ENCODE measurements around the gene LRRC8E. TPM values are rescaled to one million over a fixed set of nuclear protein-coding genes. Genes with fewer than 3 reads are reported as not detected.

LRRC8E gene
- total and polyA plus RNA-seq, 2 of the 8 experiments (the other 6 are each of a cell fraction or from before 2014, with no cell fraction given) = 2.7 to 2.9 TPM

DNA sequence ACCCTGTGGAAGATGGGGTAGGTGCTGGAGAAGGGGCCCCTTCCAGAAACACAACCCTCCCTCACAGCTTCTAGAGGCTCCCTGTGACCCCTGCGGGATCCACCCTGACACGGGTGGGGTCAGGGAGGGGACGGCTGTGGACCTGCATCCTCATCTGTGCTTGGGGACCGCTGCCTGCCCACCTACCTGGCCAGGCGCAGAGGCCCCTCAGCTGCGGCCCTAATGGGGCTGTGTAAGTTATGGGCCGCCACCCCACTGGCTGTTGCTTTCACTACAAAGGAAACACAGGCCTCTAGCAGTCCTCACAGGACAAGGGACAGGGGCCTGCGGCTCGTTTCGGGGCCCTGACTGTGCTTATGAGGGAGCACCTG lies 44.6 kb downstream of the LRRC8E start:
- CTCF ChIA-PET (ENCODE audit: partially characterized antibody) = interaction anchor here (0.6 to 4.1 kb wide), 4 partner anchors 11 to 339 kb away, joined by 3 to 28 read pairs (median 4); partner anchors contain the start of gene TIMM44
- TF ChIP-seq SP2 (IDR thresholded peaks at IDR 0.05; ENCODE audit: low read length) = no peak
- no peak for TF ChIP-seq POLR2AphosphoS5 (IDR thresholded peaks at IDR 0.05; ENCODE audit: low read depth, low read length)
- TF ChIP-seq JUND (IDR thresholded peaks at IDR 0.05; ENCODE audit: low read length) = no peak
- no peak for TF ChIP-seq HDAC6 (IDR thresholded peaks at IDR 0.05; ENCODE audit: low read depth, low read length)
- TF ChIP-seq SP4 (IDR thresholded peaks at IDR 0.05; ENCODE audit: low read length) = no peak
- TF ChIP-seq, protein P1, sequence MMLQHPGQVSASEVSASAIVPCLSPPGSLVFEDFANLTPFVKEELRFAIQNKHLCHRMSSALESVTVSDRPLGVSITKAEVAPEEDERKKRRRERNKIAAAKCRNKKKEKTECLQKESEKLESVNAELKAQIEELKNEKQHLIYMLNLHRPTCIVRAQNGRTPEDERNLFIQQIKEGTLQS (IDR thresholded peaks at IDR 0.05; ENCODE audit: insufficient read depth, low read depth, low read length) = no peak
- no peak for TF ChIP-seq CBX8 (IDR thresholded peaks at IDR 0.05; ENCODE audit: borderline replicate concordance, low read depth, low read length)
- no peak for TF ChIP-seq PHF8 (conservative IDR thresholded peaks at IDR 0.05; ENCODE audit: low read depth, low read length)

More for the DNA sequence above, 44.6 kb downstream of the LRRC8E start:
- H3K18ac ChIP-seq (ENCODE audit: extremely low read depth, low read length) = no peak overlapping the region
- POLR2A ChIA-PET (ENCODE audit: partially characterized antibody) = interaction anchor here (2.2 to 10.4 kb wide), 2 partner anchors 9 to 189 kb away, joined by 5 to 205 read pairs; partner anchors contain the start of gene TIMM44
- H2BK12ac ChIP-seq (ENCODE audit: low read depth, low read length) = no peak overlapping the region
- no peak overlapping the region for H3K9ac ChIP-seq (replicated peaks in 1 of 4; ENCODE audit: extremely low read depth in 1 of 4, low read depth in 3 of 4, low read length in 3 of 4)
- no peak overlapping the region for H4K8ac ChIP-seq (ENCODE audit: extremely low read depth, insufficient read depth, low read length)
- H3K4me2 ChIP-seq (ENCODE audit: insufficient read depth in 1 of 2, low read depth in 2 of 2, low read length in 2 of 2) = no peak overlapping the region
- no peak overlapping the region for H2BK15ac ChIP-seq (ENCODE audit: low read length)
- no peak overlapping the region for H3K4me3 ChIP-seq (ENCODE audit: extremely low read depth in 1 of 4, insufficient read depth in 2 of 4, low read depth in 3 of 4, low read length in 4 of 4)
- peaks cover 26 to 73% (median 53%) of the 10 kb centered on the region in 4 experiments for H3K36me3 ChIP-seq (ENCODE audit: control insufficient read depth in 2 of 4, insufficient read depth in 4 of 4, low read length in 3 of 4)
- no peaks in the 10 kb centered on the region for H3K4me1 ChIP-seq (replicated peaks in 1 of 4; ENCODE audit: control insufficient read depth in 3 of 4, insufficient read depth in 4 of 4, low read length in 3 of 4)
- H2BK20ac ChIP-seq (ENCODE audit: low read length) = no peak overlapping the region
- H3K79me1 ChIP-seq (ENCODE audit: low read depth, low read length) = no peaks in the 10 kb centered on the region
- DNase-seq (ENCODE audit: low read depth in 1 of 2, low spot score in 2 of 2) (no peak), FAIRE-seq (no peak)
- H3K4ac ChIP-seq (replicated peaks; ENCODE audit: insufficient read length, low read depth, low read length) = no peak overlapping the region
- H2AFZ ChIP-seq (ENCODE audit: low read length) = no peak overlapping the region
- H3K23ac ChIP-seq (ENCODE audit: insufficient read length) = no peak overlapping the region
- no peak overlapping the region for H2BK5ac ChIP-seq (ENCODE audit: low read depth, low read length)
- H3K14ac ChIP-seq (ENCODE audit: insufficient read length) = no peak overlapping the region
- H3K27ac ChIP-seq (ENCODE audit: low read depth, low read length) = no peak overlapping the region
- no peaks in the 10 kb centered on the region for H3K79me2 ChIP-seq (ENCODE audit: control insufficient read depth in 1 of 2, insufficient read depth in 2 of 2, low read length in 2 of 2)
- no peak overlapping the region for H4K91ac ChIP-seq (replicated peaks; ENCODE audit: insufficient read length, low read length)
- 86% methylated on average over 4 of the region's 10 CpGs; no CpG with 5 or more reads in 1 of the 2 experiments for WGBS, 2 experiments (ENCODE audit: extremely low coverage in 1 of 2, insufficient coverage in 1 of 2, insufficient read length in 1 of 2, insufficient replicate concordance in 2 of 2, low coverage in 1 of 2, low lambda C conversion rate in 2 of 2, missing lambda C conversion rate in 1 of 2)
- no peak overlapping the region for H2BK120ac ChIP-seq (replicated peaks; ENCODE audit: low read depth, low read length)
- no peak overlapping the region for H3K56ac ChIP-seq (replicated peaks; ENCODE audit: insufficient read length, low read depth, low read length)
- no peaks in the 10 kb centered on the region for H3K9me3 ChIP-seq (ENCODE audit: insufficient read depth in 2 of 2, low read depth in 1 of 2, low read length in 1 of 2)
- H4K5ac ChIP-seq (ENCODE audit: insufficient read length, low read depth, low read length) = no peak overlapping the region
- H3K27me3 ChIP-seq (replicated peaks in 1 of 4; ENCODE audit: control insufficient read depth in 3 of 4, extremely low read depth in 1 of 4, insufficient read depth in 3 of 4, low read length in 3 of 4) = no peaks in the 10 kb centered on the region
- H2AK5ac ChIP-seq (ENCODE audit: low read depth, low read length) = no peak overlapping the region
- peaks cover 6 to 12% of the 10 kb centered on the region in 2 experiments for H4K20me1 ChIP-seq (replicated peaks in 1 of 2; ENCODE audit: control insufficient read depth in 1 of 2, insufficient read depth in 2 of 2, low read length in 2 of 2)
- H3K23me2 ChIP-seq (ENCODE audit: low read depth, low read length) = no peaks in the 10 kb centered on the region

Measured in H1 (cell line).